HepG2 (cell line): Measurements from ENCODE around the gene BPIFB6. TPM values are rescaled to one million over a fixed set of nuclear protein-coding genes. Genes with fewer than 3 reads are reported as not detected.

Source experiments
- ASH2L ChIP-seq: fragments of 300-600, 200-600 bp; sonication (generic); IDR thresholded peaks from 2 replicates; pipeline ENCODE4 v1.7.0; 2017; ENCODE audit warnings: low read depth, mild to moderate bottlenecking, moderate library complexity, mixed read lengths, low read length; ENCODE audit not compliant: insufficient read length
- CAMTA2 ChIP-seq: sonication (generic); formaldehyde crosslinking; IDR thresholded peaks from 2 replicates; pipeline ENCODE4 v1.4.0; 2020; ENCODE audit warnings: mild to moderate bottlenecking, missing genetic modification reagents, borderline replicate concordance
- DNMT3B ChIP-seq: conservative IDR thresholded peaks from 2 replicates; pipeline ENCODE4 v1.6.1; 2016; ENCODE audit warnings: missing biosample characterization, control low read depth
- ETV5 ChIP-seq: IDR thresholded peaks from 2 replicates; pipeline ENCODE4 v1.6.1; 2018; ENCODE audit warnings: missing biosample characterization, missing genetic modification reagents, inconsistent platforms, borderline replicate concordance
- GPN1 ChIP-seq: sonication (generic); formaldehyde crosslinking; IDR thresholded peaks from 2 replicates; pipeline ENCODE4 v1.5.1; 2020; ENCODE audit warnings: missing genetic modification reagents, borderline replicate concordance
- JDP2 ChIP-seq: sonication (generic); formaldehyde crosslinking; IDR thresholded peaks from 2 replicates; pipeline ENCODE4 v1.8.1; 2022; ENCODE audit warnings: missing genetic modification reagents, borderline replicate concordance
- MEIS2 ChIP-seq: sonication (generic); formaldehyde crosslinking; IDR thresholded peaks from 2 replicates; pipeline ENCODE4 v1.9.0; 2021; ENCODE audit warnings: mild to moderate bottlenecking, missing genetic modification reagents
- MYNN ChIP-seq: sonication (generic); formaldehyde crosslinking; IDR thresholded peaks from 2 replicates; pipeline ENCODE4 v1.4.0; 2020; ENCODE audit warnings: mild to moderate bottlenecking, low read depth, missing genetic modification reagents
- PRPF4 ChIP-seq: fragments of 200-400 bp; formaldehyde crosslinking; IDR thresholded peaks from 2 replicates; pipeline ENCODE4 v1.6.1; 2016; ENCODE audit warnings: low read length, low read depth; ENCODE audit not compliant: poor library complexity, severe bottlenecking
- RARA ChIP-seq: IDR thresholded peaks from 2 replicates; pipeline ENCODE4 v1.6.1; 2016; ENCODE audit warnings: missing genetic modification reagents, missing compliant biosample characterization
- SUZ12 ChIP-seq: fragments of 150-350 bp; IDR thresholded peaks from 2 replicates; pipeline ENCODE4 v1.6.1; 2014; ENCODE audit warnings: low read depth, low read length
- TMF1 ChIP-seq: sonication (generic); formaldehyde crosslinking; IDR thresholded peaks from 2 replicates; pipeline ENCODE4 v1.8.1; 2022; ENCODE audit warnings: low read depth, missing genetic modification reagents
- ZBTB20 ChIP-seq: sonication (generic); formaldehyde crosslinking; IDR thresholded peaks from 2 replicates; pipeline ENCODE4 v1.8.1; 2023; ENCODE audit warnings: missing genetic modification reagents, low read depth, mild to moderate bottlenecking, borderline replicate concordance
- ZNF512B ChIP-seq: sonication (generic); formaldehyde crosslinking; IDR thresholded peaks from 2 replicates; pipeline ENCODE4 v1.5.1; 2020; ENCODE audit warnings: missing genetic modification reagents, mild to moderate bottlenecking, borderline replicate concordance
- ZNF546 ChIP-seq: sonication (generic); formaldehyde crosslinking; conservative IDR thresholded peaks from 2 replicates; pipeline ENCODE4 v1.8.1; 2023; ENCODE audit warnings: mild to moderate bottlenecking, missing genetic modification reagents
- ZNF558 ChIP-seq: sonication (generic); formaldehyde crosslinking; IDR thresholded peaks from 2 replicates; pipeline ENCODE4 v1.9.0; 2022; ENCODE audit warnings: mild to moderate bottlenecking, missing genetic modification reagents, borderline replicate concordance
- ZNF570 ChIP-seq: sonication (generic); formaldehyde crosslinking; IDR thresholded peaks from 2 replicates; pipeline ENCODE4 v1.4.0; 2020; ENCODE audit warnings: mild to moderate bottlenecking, missing genetic modification reagents, borderline replicate concordance
- ZNF879 ChIP-seq: sonication (generic); formaldehyde crosslinking; IDR thresholded peaks from 2 replicates; pipeline ENCODE4 v1.8.1; 2023; ENCODE audit warnings: missing genetic modification reagents
- polyA plus RNA-seq, 8 experiments: library from polyadenylated mRNA; depleted of rRNA in 3 of 8; stranded (reverse) in 7 of 8; unstranded in 1 of 8; fragments of >200 nt; fragmentation: Illumina TruSeq in 4 of 8; extraction: Trizol in 4 of 8; gene quantifications; 2 replicates each; pipeline versions ENCODE4 v1.2.1 to v1.2.3, GENCODE V29; 2011 to 2016; ENCODE audit warnings: low read depth in 4 of 8, missing spikeins in 1 of 8, mixed read lengths in 1 of 8; ENCODE audit not compliant: insufficient read depth in 1 of 8
- total RNA-seq, 5 experiments: library from RNA; depleted of rRNA; stranded (reverse); fragments of >200 nt; fragmentation: Illumina TruSeq; extraction: Trizol; gene quantifications; 2 replicates each; pipeline ENCODE4 v1.2.3, GENCODE V29; 2016; ENCODE audit warnings: low read depth in 1 of 5
- TF ChIP-seq, protein P1 (sequence below): sonication (generic); formaldehyde crosslinking; IDR thresholded peaks from 2 replicates; pipeline ENCODE4 v1.4.0; 2020; ENCODE audit warnings: missing genetic modification reagents
- TF ChIP-seq, protein P2 (sequence below): sonication (generic); formaldehyde crosslinking; IDR thresholded peaks from 2 replicates; pipeline ENCODE4 v1.5.0; 2020; ENCODE audit warnings: missing genetic modification reagents
- TF ChIP-seq, protein P3 (sequence below): IDR thresholded peaks from 2 replicates; pipeline ENCODE4 v1.6.1; 2012; ENCODE audit warnings: low read depth, low read length, improper control_type of control experiment

The BPIFB6 gene
- total and polyA plus RNA-seq, 2 of the 13 experiments (the other 11 are each of a cell fraction or from before 2014, with no cell fraction given), result 0.13 to 1.7 TPM

DNA sequence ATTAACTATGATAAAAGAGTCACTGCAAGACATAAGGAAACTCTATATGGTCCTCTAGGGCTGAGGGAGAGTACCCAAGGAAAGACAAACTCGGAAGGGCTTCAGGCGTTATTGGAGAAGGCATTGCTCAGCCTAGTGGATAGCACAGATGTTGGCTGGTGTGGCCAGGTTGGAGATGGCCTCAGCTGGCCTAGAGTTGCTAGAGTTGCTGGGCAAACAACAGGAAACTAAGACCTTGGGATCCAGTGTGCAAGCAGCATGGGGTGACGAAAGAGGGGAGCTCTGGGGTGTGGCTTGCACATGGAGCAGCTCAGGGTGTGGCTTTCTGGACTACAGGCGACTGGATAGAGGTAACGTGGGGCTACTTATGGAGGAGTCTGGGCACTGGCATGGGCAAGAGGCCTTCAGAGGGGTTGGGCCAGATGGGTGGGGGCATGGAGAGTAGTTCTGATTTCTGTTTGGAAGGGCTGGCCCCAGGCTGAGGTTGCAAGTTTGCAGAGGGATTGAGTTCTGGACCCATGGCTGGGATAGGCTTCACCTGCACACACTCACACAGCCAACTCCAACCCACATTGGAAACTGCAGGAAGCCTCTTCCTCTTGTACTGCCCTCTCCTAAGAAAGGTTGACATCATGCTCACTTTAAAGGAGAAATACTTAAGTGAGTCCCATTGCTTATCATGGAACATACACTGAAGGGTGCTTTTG lies 5.2 kb upstream of the BPIFB6 start (continued):
- TF ChIP-seq TMF1 (CRISPR knock-in tag) (peak; percentile 78; the same call in 1 of the 2 replicates), DNMT3B (CRISPR knock-in tag) (no peak), SUZ12 (no peak), ZNF879 (CRISPR knock-in tag) (no peak), PRPF4 (no peak), RARA (CRISPR knock-in tag) (0 out of 2 replicates have a peak, but pooled peaks have one; percentile 12), MYNN (CRISPR knock-in tag) (no peak), ZNF512B (CRISPR knock-in tag) (no peak), CAMTA2 (CRISPR knock-in tag) (no peak), ZNF570 (CRISPR knock-in tag) (no peak), ZNF558 (no peak), ZNF546 (CRISPR knock-in tag) (no peak; the same call in 1 of the 2 replicates), JDP2 (CRISPR knock-in tag) (no peak), GPN1 (CRISPR knock-in tag) (no peak), ETV5 (0 out of 2 replicates have a peak, but pooled peaks have one; percentile 31), MEIS2 (CRISPR knock-in tag) (no peak), ZBTB20 (CRISPR knock-in tag) (no peak), ASH2L (no peak)
- TF ChIP-seq, protein P1, sequence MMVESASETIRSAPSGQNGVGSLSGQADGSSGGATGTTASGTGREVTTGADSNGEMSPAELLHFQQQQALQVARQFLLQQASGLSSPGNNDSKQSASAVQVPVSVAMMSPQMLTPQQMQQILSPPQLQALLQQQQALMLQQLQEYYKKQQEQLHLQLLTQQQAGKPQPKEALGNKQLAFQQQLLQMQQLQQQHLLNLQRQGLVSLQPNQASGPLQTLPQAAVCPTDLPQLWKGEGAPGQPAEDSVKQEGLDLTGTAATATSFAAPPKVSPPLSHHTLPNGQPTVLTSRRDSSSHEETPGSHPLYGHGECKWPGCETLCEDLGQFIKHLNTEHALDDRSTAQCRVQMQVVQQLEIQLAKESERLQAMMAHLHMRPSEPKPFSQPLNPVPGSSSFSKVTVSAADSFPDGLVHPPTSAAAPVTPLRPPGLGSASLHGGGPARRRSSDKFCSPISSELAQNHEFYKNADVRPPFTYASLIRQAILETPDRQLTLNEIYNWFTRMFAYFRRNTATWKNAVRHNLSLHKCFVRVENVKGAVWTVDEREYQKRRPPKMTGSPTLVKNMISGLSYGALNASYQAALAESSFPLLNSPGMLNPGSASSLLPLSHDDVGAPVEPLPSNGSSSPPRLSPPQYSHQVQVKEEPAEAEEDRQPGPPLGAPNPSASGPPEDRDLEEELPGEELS (CRISPR knock-in tag), result no peak
- TF ChIP-seq, protein P2, sequence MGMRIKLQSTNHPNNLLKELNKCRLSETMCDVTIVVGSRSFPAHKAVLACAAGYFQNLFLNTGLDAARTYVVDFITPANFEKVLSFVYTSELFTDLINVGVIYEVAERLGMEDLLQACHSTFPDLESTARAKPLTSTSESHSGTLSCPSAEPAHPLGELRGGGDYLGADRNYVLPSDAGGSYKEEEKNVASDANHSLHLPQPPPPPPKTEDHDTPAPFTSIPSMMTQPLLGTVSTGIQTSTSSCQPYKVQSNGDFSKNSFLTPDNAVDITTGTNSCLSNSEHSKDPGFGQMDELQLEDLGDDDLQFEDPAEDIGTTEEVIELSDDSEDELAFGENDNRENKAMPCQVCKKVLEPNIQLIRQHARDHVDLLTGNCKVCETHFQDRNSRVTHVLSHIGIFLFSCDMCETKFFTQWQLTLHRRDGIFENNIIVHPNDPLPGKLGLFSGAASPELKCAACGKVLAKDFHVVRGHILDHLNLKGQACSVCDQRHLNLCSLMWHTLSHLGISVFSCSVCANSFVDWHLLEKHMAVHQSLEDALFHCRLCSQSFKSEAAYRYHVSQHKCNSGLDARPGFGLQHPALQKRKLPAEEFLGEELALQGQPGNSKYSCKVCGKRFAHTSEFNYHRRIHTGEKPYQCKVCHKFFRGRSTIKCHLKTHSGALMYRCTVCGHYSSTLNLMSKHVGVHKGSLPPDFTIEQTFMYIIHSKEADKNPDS (CRISPR knock-in tag), result no peak; the same call in 1 of the 2 replicates
- TF ChIP-seq, protein P3, sequence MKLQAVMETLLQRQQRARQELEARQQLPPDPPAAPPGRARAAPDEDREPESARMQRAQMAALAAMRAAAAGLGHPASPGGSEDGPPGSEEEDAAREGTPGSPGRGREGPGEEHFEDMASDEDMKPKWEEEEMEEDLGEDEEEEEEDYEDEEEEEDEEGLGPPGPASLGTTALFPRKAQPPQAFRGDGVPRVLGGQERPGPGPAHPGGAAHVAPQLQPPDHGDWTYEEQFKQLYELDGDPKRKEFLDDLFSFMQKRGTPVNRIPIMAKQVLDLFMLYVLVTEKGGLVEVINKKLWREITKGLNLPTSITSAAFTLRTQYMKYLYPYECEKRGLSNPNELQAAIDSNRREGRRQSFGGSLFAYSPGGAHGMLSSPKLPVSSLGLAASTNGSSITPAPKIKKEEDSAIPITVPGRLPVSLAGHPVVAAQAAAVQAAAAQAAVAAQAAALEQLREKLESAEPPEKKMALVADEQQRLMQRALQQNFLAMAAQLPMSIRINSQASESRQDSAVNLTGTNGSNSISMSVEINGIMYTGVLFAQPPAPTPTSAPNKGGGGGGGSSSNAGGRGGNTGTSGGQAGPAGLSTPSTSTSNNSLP, result no peak
